HS-5 (cell line): Measurements from ENCODE around the gene REV1.
"Not testable (repeated sequence)": the region's sequence is repeated elsewhere in the genome, so short reads cannot be mapped to it uniquely, and the experiment has no call there.

Experiments
- DNase-seq: peaks from one replicate; pipeline ENCODE4 v3.0.0-alpha.2; 2012; ENCODE audit warnings: low read depth

The REV1 gene

GRCh38 chr2:99489761-99490622 lies at the start of gene REV1:
Gene REV1, minus strand, starts transcription at chr2:99490017. Its CDS starts 25,042 bp downstream, at chr2:99464975.
- peak; percentile 99 for DNase-seq

- no peak for DNase-seq
These were observed 48.2 kb upstream of the REV1 start for GRCh38 chr2:99537910-99538485.

- DNase-seq: no peak
These were observed 34.2 kb upstream of the REV1 start for GRCh38 chr2:99524056-99524455.

- no peak for DNase-seq
These were observed 32.3 kb upstream of the REV1 start for GRCh38 chr2:99522157-99522556.

GRCh38 chr2:99520813-99521212 lies 31.0 kb upstream of the REV1 start:
- peak; percentile 58 for DNase-seq

- DNase-seq: no peak
These were observed 30.4 kb upstream of the REV1 start for GRCh38 chr2:99520195-99520594.

GRCh38 chr2:99514357-99514756 lies 24.5 kb upstream of the REV1 start:
- DNase-seq: no peak

GRCh38 chr2:99512181-99512591 lies 22.4 kb upstream of the REV1 start:
- no peak for DNase-seq

- no peak for DNase-seq
These were observed 19.6 kb upstream of the REV1 start for GRCh38 chr2:99509387-99509786.

GRCh38 chr2:99507937-99508818 lies 18.4 kb upstream of the REV1 start:
- DNase-seq: no peak

- no peak for DNase-seq
These were observed 15.2 kb upstream of the REV1 start for GRCh38 chr2:99504844-99505584.

GRCh38 chr2:99503662-99504416 lies 14.0 kb upstream of the REV1 start:
- not testable (repeated sequence) for DNase-seq

- no peak for DNase-seq
These were observed 6.2 kb upstream of the REV1 start for GRCh38 chr2:99496021-99496420.

GRCh38 chr2:99495115-99495860 lies 5.5 kb upstream of the REV1 start:
- no peak for DNase-seq

GRCh38 chr2:99492721-99493120 lies 2.9 kb upstream of the REV1 start:
- no peak for DNase-seq

- no peak for DNase-seq
These were observed 1.0 kb upstream of the REV1 start for GRCh38 chr2:99490623-99491461.

- DNase-seq: no peak
These were observed 605 bp downstream of the REV1 start for GRCh38 chr2:99489063-99489760.

- peak; percentile 49 for DNase-seq
These were observed 1.2 kb downstream of the REV1 start for GRCh38 chr2:99488539-99489062.

GRCh38 chr2:99487906-99488305 lies 1.9 kb downstream of the REV1 start:
- DNase-seq: peak; percentile 69
